Measurements from ENCODE around the gene SIAH1.
"Not testable (repeated sequence)": the region's sequence is repeated elsewhere in the genome, so short reads cannot be mapped to it uniquely, and the experiment has no call there.

Gene SIAH1

GRCh38 chr16:48365025-48365600, 20.1 kb downstream of the SIAH1 start:
- DNase-seq = no peak

- DNase-seq = no peak
Measured at GRCh38 chr16:48361540-48362144, 23.6 kb downstream of the SIAH1 start.

GRCh38 chr16:48361012-48361411, 24.2 kb downstream of the SIAH1 start:
- DNase-seq = no peak

GRCh38 chr16:48359983-48360382, 25.2 kb downstream of the SIAH1 start:
- no peak for DNase-seq

GRCh38 chr16:48358419-48358818, 26.8 kb downstream of the SIAH1 start:
- DNase-seq = no peak

- no peak for DNase-seq
Measured at GRCh38 chr16:48356633-48357376, 28.4 kb downstream of the SIAH1 start.

GRCh38 chr16:48354877-48355855, 30.0 kb downstream of the SIAH1 start:
- DNase-seq = no peak

GRCh38 chr16:48354385-48354784, 30.8 kb downstream of the SIAH1 start:
- DNase-seq = not testable (repeated sequence)

GRCh38 chr16:48353565-48354163, 31.5 kb downstream of the SIAH1 start:
- DNase-seq = peak; percentile 37

GRCh38 chr16:48352648-48353390, 32.4 kb downstream of the SIAH1 start:
- no peak for DNase-seq

GRCh38 chr16:48350736-48351135, 34.5 kb downstream of the SIAH1 start:
- DNase-seq = no peak

- DNase-seq = no peak
Measured at GRCh38 chr16:48347980-48348379, 37.2 kb downstream of the SIAH1 start.

GRCh38 chr16:48347191-48347865, 37.9 kb downstream of the SIAH1 start:
- no peak for DNase-seq

- DNase-seq = no peak
Measured at GRCh38 chr16:48342591-48342990, 42.6 kb downstream of the SIAH1 start.

GRCh38 chr16:48340054-48340453, 45.2 kb downstream of the SIAH1 start:
- DNase-seq = no peak

GRCh38 chr16:48335961-48336360, 49.3 kb downstream of the SIAH1 start:
- no peak for DNase-seq

- DNase-seq = no peak
Measured at GRCh38 chr16:48334325-48334724, 50.9 kb downstream of the SIAH1 start.

GRCh38 chr16:48332978-48333377, 52.2 kb downstream of the SIAH1 start:
- no peak for DNase-seq

- no peak for DNase-seq
Measured at GRCh38 chr16:48330841-48331192, 54.4 kb downstream of the SIAH1 start.

- DNase-seq = no peak
Measured at GRCh38 chr16:48330189-48330840, 54.9 kb downstream of the SIAH1 start.

- no peak for DNase-seq
Measured at GRCh38 chr16:48329138-48329537, 56.1 kb downstream of the SIAH1 start.

All from SIG-M5 (cell line).